Stomach (tissue), 4 donors: ENCODE measurements around the gene DCUN1D4.

Experiments used
- EP300 ChIP-seq: sonication (generic); formaldehyde crosslinking; IDR thresholded peaks from one replicate; pipeline ENCODE4 v1.6.1; 2017; ENCODE audit warnings: antibody characterized with exemption
- POLR2A ChIP-seq, 4 donors: fragments of 450-650 bp; IDR thresholded peaks; one replicate each; pipeline ENCODE4 v1.6.1; 2016; ENCODE audit warnings: antibody characterized with exemption in 4 of 4, control low read depth in 2 of 4, mild to moderate bottlenecking in 1 of 4, moderate library complexity in 1 of 4
- POLR2AphosphoS5 ChIP-seq, 3 donors: sonication (generic); formaldehyde crosslinking; IDR thresholded peaks; one replicate each; pipeline ENCODE4 v1.6.1; 2016; ENCODE audit warnings: antibody characterized with exemption in 3 of 3
- TF ChIP-seq, protein P1 (sequence below), 7 experiments: fragments of 450-650 bp in 4 of 7; fragments of 200-600 bp in 3 of 7; sonication (generic) in 3 of 7; IDR thresholded peaks; one replicate each; pipeline ENCODE4 v1.5.1; 2016 to 2019; ENCODE audit warnings: antibody characterized with exemption in 7 of 7, control low read depth in 2 of 7, mild to moderate bottlenecking in 1 of 7

DNA sequence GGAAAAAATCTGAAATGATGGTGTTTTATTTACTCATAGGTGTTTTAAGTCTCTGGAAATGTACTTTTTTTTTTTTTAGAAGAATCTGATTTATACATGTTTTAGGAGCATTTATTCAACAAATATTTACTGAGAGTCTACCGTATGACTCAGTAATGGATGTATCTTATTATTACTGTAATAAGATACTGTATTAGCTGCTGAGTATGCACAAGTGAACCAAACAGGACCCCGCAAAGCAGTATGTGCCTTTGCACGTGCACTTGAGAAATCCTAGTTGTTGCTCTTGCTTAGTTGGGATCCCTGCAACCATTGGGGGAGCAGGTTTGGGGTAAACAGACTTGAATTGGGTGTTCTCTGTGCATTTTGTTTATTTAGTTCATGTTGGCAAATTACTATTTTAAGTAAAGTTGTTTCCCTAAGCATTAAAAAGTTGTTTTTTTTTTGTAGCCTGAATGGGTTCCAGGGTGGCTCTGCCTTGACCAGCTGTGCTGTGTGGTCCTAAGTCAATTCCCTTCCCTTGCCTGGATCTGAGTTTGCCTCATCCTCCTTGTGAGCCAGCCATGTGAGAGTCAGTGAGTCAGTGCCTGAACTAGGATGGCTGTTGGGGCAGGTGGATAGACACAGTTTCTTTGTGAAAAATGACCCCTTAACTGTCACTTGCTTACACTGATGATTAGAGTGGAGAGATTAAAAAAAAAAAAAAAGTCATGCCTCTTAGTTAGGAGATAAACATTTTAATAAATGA lies 27.7 kb downstream of the DCUN1D4 start:
- TF ChIP-seq, protein P1, sequence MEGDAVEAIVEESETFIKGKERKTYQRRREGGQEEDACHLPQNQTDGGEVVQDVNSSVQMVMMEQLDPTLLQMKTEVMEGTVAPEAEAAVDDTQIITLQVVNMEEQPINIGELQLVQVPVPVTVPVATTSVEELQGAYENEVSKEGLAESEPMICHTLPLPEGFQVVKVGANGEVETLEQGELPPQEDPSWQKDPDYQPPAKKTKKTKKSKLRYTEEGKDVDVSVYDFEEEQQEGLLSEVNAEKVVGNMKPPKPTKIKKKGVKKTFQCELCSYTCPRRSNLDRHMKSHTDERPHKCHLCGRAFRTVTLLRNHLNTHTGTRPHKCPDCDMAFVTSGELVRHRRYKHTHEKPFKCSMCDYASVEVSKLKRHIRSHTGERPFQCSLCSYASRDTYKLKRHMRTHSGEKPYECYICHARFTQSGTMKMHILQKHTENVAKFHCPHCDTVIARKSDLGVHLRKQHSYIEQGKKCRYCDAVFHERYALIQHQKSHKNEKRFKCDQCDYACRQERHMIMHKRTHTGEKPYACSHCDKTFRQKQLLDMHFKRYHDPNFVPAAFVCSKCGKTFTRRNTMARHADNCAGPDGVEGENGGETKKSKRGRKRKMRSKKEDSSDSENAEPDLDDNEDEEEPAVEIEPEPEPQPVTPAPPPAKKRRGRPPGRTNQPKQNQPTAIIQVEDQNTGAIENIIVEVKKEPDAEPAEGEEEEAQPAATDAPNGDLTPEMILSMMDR (IDR thresholded peaks at IDR 0.05), result no peak
- TF ChIP-seq POLR2A (IDR thresholded peaks at IDR 0.05) (no peak), EP300 (no peak), POLR2AphosphoS5 (IDR thresholded peaks at IDR 0.05) (no peak)
